ENCODE data around the gene PTGDR2.
"Not testable (repeated sequence)": the region's sequence is repeated elsewhere in the genome, so short reads cannot be mapped to it uniquely, and the experiment has no call there.

Gene PTGDR2

DNA sequence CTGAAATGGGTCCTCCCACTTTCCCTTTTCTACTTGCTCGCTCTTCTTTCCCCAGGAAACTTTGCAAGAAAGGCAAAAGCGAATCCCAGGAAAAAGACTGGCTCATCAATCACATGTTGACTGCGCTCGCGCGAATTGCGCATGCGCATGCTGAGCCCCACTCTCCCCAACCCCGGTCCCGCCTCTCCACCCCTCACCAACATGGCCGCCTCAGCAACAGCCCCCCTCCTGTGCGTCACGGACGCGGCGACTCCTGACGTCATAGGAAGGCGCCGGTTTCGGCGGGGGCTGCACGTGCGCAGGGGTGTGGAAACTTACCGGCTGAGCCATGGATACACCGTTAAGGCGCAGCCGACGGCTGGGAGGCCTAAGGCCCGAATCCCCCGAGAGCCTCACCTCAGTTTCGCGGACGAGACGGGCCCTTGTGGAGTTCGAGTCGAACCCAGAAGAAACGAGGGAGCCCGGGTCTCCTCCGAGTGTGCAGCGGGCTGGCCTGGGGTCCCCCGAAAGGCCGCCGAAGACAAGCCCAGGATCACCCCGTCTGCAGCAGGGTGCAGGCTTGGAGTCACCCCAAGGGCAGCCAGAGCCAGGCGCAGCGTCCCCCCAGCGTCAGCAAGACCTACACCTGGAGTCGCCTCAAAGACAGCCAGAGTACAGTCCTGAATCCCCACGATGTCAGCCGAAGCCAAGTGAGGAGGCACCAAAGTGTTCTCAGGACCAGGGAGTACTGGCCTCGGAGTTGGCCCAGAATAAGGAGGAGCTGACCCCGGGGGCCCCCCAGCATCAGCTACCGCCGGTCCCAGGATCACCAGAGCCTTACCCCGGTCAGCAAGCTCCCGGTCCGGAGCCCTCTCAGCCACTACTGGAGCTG lies 13.7 kb downstream of the PTGDR2 start, which contains the start of gene CCDC86:
Gene CCDC86 (plus strand): TSS at position 317 of the 871 bp plus-strand sequence. CDS start 12 bp downstream, at position 329.
- DNase-seq, result peak; percentile 98

GRCh38 chr11:60840470-60841430 lies 15.0 kb downstream of the PTGDR2 start:
- no peak for DNase-seq

GRCh38 chr11:60838132-60838531 lies 17.6 kb downstream of the PTGDR2 start:
- DNase-seq, result no peak

- no peak for DNase-seq
Measured at GRCh38 chr11:60836866-60837515, 18.8 kb downstream of the PTGDR2 start.

- no peak for DNase-seq
Measured at GRCh38 chr11:60835534-60835846, 20.3 kb downstream of the PTGDR2 start.

GRCh38 chr11:60834742-60835533 lies 20.8 kb downstream of the PTGDR2 start:
- DNase-seq, result no peak

GRCh38 chr11:60831501-60832079 lies 24.2 kb downstream of the PTGDR2 start:
- no peak for DNase-seq

GRCh38 chr11:60831143-60831500 lies 24.6 kb downstream of the PTGDR2 start:
- DNase-seq, result peak; percentile 87

DNA sequence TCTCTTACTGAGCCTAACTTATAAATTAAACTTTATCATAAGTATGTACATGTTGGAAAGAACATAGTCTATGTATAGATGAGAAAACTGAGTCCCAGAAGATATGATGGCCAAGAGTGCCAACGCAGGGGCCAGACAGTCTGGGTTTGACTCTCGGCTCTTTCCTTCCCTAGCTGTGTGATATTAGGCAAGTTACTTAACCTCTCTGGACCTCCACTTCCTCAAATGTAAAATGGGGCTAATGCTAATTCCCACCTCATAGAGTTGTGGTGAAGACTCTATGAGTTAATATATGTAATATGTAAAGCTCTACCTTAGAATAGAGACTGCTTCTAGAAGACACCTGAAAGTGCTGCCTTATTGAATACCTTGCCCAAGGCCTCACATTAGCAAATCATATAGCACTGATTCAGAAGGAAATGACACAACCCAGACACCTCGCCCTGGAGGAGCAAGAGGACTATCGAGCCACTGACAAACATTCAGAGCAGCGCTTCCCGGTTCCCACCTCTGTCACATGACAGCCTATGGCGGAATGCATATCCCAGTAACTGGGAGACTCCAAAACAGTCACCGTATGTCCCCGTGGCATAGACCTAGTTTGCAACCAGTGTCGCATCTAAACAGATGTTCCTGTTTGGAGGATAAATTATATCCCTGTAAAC lies 25.1 kb downstream of the PTGDR2 start:
- DNase-seq, result no peak

GRCh38 chr11:60825790-60826189 lies 30.0 kb downstream of the PTGDR2 start:
- DNase-seq, result no peak

GRCh38 chr11:60825118-60825517 lies 30.6 kb downstream of the PTGDR2 start:
- DNase-seq, result no peak

GRCh38 chr11:60823745-60824306 lies 31.9 kb downstream of the PTGDR2 start:
- DNase-seq, result not testable (repeated sequence)

- DNase-seq, result no peak
Measured at GRCh38 chr11:60821827-60822599, 33.7 kb downstream of the PTGDR2 start.

GRCh38 chr11:60818057-60818456 lies 37.7 kb downstream of the PTGDR2 start:
- DNase-seq, result no peak

GRCh38 chr11:60816590-60817157 lies 39.1 kb downstream of the PTGDR2 start:
- no peak for DNase-seq

DNA sequence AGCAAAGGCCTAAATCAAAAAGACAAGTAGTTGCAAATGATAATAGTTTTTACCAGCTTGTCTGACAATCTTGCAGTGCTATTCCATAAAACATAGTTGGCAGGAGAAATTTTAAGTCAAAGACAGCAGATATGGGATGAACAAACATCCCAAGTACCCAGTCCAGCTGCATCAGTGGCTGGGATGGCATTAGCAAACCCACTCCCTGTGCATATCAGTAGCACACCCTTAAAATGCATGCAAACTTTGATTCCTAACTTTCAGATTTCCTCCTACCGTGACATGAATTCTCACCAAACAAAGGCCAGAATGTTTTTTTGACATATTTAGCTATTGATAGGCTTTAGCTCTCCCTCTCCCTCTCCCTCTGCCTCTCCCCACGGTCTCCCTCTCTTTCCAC lies 41.6 kb downstream of the PTGDR2 start:
- DNase-seq, result no peak

DNA sequence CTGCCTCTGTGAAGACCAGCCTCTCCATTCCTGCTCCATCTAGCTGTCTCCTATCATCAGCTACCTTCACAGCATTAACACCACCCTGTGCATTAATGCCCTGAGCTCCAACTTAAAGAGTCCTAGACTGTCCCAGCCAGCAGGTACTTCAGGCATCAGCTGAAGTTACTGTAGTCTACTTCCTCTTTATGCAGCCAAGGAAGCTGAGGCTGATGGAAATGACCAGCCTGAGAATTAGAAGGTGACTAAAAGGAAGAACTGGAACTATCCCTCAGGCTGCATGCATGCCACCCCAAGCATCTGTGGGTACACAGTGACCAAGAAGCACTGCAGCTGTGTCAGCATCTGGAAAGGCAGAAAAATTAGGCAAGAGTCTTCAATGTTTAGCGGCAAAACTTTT lies 42.4 kb downstream of the PTGDR2 start:
- no peak for DNase-seq

GRCh38 chr11:60810569-60810968 lies 45.2 kb downstream of the PTGDR2 start:
- no peak for DNase-seq

GRCh38 chr11:60810151-60810550 lies 45.6 kb downstream of the PTGDR2 start:
- no peak for DNase-seq

DNA sequence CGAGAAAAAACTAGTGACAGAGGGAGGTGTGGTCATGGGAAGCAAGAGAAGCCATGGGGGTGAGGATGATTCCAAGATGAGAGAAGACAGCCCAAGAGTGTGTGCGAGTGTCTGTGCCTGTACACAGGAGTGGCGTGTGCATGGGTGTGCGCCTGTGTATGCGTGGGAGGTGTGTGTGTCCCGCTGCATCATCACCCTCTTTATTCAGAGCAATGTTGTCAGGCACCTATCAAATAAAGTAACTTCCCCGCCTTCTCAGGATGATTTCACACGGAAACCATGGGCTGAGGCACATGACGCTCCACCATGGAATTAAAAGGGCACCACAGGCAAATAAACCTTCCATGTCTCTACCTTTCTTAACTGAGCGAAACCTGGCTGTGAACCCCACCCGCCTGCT lies 46.1 kb downstream of the PTGDR2 start:
- DNase-seq, result no peak
